Activated CD4-positive, alpha-beta T cell treated with anti-CD3 and anti-CD28 coated beads, Interleukin-2, amount 50 U/mL, for 16 hours (primary cell): ENCODE data around the gene TMEM204.

Source experiments
- DNase-seq: peaks from one replicate; pipeline ENCODE4 v3.0.0-alpha.2; 2020

The TMEM204 gene

GRCh38 chr16:1539720-1540555 lies 6.5 kb downstream of the TMEM204 start:
- no peak for DNase-seq

DNA sequence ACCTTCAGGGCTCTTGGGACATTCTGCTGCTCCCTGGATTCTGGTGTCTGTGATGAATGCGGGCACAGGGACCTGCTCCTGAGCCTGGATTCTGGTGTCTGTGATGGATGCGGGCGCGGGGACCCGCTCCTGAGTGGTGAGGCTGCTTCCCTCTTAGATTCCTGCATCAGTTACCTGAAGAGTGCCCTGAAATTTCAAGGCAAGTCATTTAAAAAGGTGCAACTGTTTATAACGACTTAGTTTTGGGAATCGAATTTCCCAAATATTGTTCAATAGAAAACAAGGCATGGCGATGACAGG lies 7.0 kb downstream of the TMEM204 start:
- no peak for DNase-seq

- no peak for DNase-seq
These were observed 8.1 kb downstream of the TMEM204 start for GRCh38 chr16:1541293-1542165.

- DNase-seq = no peak
These were observed 8.7 kb downstream of the TMEM204 start for GRCh38 chr16:1542166-1542500.

DNA sequence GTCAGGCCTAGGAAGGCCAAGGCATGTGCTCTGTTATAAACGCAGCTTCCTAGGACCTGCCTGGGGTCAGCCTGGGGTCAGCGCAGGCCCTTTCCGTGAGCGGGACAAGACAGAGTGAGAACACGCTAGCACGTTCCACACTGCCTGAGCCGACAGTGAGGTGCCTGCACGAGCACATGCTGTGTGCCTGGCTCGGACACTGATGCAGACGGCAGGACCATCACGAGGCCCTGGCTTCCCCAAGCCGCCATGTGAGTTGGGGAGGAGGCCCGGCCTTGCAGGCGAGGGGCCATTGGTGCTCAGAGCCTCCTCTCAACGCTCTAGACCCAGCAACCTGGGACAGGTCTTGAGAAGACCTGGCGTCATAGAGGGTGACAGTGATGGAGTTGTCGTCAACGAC lies 9.1 kb downstream of the TMEM204 start:
- DNase-seq = no peak

- peak; percentile 62 for DNase-seq
These were observed 9.8 kb downstream of the TMEM204 start for GRCh38 chr16:1543085-1543896.

GRCh38 chr16:1545044-1546040 lies 11.9 kb downstream of the TMEM204 start:
- no peak for DNase-seq

DNA sequence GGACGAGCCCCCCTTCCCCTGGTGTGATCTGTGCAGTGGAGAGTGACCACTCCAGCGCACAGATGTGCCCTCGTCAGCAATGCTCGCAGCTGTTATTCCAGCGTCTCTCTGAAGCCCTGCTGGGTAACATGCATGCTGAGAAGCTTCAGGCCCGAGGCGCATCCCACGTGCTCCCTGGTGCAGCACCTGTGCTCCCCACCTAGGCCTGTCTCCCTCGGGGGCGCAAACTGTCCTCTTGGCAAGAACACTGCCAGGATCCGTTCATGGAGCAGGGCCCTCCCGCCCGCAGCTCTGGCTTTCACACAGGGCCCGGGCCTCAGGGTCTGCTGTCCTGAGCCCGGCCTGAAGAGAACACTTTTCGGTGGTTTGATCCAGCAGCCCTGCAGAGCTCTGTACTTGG lies 13.0 kb downstream of the TMEM204 start:
- no peak for DNase-seq

- DNase-seq = no peak
These were observed 14.8 kb downstream of the TMEM204 start for GRCh38 chr16:1548233-1548632.

DNA sequence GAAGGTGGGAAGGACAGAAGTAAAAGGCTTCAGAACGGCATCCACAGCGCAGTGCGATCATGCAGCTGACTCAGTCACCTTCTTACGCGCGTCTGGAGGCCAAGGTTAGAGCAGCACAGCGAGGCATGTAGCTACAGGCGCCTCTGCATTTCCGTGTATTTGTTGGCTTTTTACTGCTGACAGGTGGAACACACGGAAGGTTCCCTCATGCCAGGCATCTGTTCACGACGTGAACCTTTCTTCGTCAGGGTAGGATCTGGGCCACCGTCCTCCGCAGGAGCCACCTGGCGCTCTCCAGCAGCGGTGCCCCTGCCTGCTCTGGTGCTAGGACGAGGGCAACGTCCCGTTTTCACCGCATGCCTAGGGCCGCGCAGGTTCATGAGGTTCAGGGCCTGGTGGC lies 15.3 kb downstream of the TMEM204 start:
- no peak for DNase-seq

- no peak for DNase-seq
These were observed 16.6 kb downstream of the TMEM204 start for GRCh38 chr16:1550069-1550468.

- no peak for DNase-seq
These were observed 17.2 kb downstream of the TMEM204 start for GRCh38 chr16:1550696-1551095.

GRCh38 chr16:1551166-1551565 lies 17.7 kb downstream of the TMEM204 start:
- DNase-seq = no peak

DNA sequence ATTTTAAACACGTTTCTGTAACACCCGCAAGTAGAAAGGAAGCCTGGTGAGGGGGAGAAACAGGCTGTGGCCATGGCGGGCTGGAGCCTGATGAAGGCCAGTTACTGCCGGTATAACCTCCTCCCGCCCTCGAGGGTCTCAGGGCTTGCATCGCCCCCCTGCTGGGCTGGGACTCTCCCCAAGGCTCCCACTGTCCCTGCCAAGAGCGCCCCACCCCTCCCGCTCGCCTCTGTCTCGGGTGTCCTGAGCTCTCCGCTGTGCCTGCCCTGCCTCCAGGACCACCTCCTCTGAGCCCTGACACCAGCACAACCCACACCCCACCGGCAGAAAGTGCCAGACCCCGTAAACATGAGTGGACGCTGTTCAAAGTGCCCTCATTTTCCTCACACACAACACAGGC lies 18.7 kb downstream of the TMEM204 start:
- no peak for DNase-seq

DNA sequence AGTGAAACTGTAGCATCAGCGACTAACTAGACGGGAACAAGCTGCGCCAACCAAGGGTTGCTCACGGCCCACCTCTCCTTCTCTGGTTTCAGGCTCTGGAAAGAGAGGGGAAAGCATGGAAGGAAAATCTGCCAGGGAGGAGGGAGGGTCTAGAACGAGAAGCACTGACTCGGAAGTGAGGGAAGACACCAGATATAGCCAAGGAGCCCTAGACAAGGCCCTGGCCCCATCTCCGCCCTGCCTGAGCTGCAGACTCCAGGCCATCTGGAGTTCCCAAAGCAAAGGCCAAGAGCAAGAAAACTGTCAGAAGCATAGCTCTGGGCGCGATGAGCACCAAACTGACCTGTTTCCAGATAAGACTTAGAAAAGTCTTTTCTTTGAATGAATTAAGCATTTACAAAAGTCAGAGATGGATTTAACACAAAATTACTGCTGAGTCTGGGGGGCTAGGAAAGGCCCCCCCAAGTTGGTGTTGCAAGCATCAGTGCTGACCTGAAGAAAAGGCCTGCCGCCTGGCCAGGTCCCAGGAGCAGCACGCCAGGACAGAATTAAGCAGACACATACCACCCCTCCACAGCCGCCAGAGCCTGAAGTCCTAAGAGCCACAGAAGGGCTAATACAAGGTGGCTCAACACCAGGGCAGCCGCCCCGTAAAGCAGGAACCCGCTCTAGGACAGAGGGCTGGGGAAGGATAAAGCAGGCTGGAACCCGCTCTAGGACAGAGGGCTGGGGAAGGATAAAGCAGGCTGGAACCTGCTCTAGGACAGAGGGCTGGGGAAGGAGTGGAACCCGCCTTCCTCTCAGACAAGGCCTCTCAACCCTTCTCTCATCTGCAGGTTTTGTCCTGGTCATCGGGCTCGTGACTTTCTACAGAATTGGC lies 20.7 kb downstream of the TMEM204 start:
- no peak for DNase-seq

GRCh38 chr16:1554826-1555445 lies 21.5 kb downstream of the TMEM204 start:
- DNase-seq = no peak

DNA sequence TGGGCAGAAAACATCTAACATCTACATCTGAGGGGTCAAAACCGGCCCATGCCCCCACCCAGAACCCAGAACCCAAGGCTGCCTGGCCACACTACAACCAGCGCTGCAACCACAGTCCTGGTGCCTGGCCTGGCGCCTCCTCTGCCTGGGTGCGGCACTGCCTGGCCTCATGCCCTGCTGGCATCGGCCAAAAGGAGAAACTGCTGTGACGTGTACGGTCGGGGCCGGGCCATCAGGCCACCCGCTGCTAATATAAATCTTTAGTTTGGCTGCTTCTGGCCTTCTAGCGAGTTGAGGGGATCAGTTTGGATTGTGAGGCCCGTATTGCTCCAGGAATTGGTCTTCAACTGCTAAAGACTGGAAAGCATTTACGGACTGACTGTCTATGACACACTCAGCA lies 22.8 kb downstream of the TMEM204 start:
- DNase-seq = no peak

DNA sequence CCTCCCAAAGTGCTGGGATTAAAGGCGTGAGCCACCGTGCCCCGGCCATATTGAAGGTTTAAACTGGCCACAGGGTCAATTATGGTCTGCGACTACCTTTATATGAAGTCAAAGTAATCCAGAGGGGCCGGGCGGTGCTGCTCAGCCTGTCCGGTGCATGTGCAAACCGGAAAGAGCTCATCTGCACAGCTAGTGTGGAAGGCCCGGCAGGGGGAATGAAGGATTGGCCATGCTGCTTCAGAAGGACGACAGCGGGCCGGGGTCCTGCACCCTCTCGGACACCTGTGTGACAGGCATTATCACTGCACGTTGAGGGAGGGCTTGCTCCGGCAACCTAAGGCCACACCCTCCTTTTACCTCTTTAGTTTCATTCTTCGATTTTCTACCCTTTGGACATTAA lies 23.6 kb downstream of the TMEM204 start:
- no peak for DNase-seq

DNA sequence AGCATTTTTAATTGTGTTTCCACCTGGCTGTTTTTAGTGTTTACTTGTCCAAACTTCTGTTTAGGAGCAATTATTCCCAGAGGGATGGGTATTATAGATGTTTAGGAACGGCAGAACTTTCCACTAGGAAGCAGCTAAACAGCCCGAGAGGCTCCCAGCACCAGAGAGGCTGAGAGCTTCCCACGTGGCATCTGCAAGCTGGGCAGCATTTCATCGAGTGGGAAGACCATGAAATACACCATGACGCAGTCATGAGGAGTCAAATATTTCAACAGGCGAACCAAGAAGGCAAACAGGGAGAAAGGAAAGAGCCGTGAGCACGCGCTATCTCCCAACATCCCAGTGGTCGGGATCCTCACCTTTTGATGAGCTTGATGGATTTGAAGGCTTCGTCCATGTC lies 24.1 kb downstream of the TMEM204 start:
- no peak for DNase-seq

DNA sequence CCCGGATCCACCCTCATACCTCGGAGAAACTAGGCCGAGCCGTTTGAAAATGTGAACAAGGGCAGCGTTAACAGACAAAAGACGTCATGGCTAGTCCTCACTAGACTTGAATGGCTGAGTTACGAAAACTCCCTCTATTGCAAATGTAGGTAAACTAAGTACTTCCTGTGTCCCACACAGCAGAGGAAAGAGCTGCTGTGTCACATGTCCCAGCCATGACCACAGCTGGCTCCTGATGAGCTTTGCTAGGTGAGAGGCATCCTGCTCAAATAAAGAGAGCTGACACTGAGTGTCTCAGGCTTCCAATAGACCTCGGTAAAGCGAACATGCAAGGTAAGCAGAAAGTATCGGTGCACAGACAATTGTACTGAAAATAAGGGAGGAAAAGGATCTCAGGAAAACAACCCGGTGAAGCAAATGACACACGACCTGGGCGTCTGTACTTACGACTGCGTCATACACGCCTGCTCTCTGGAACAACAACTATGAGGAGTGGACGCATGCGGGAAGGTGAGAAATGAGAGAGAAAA lies 26.0 kb downstream of the TMEM204 start:
- no peak for DNase-seq

GRCh38 chr16:1560153-1560552 lies 26.7 kb downstream of the TMEM204 start:
- DNase-seq = no peak
